ENCODE measurements around the gene METTL24. TPM values are rescaled to one million over a fixed set of nuclear protein-coding genes. Genes with fewer than 3 reads are reported as not detected.

METTL24 gene
- total and polyA plus RNA-seq, 2 of the 8 experiments (the other 6 are each of a cell fraction or from before 2014, with no cell fraction given), result 0.30 to 0.39 TPM

DNA sequence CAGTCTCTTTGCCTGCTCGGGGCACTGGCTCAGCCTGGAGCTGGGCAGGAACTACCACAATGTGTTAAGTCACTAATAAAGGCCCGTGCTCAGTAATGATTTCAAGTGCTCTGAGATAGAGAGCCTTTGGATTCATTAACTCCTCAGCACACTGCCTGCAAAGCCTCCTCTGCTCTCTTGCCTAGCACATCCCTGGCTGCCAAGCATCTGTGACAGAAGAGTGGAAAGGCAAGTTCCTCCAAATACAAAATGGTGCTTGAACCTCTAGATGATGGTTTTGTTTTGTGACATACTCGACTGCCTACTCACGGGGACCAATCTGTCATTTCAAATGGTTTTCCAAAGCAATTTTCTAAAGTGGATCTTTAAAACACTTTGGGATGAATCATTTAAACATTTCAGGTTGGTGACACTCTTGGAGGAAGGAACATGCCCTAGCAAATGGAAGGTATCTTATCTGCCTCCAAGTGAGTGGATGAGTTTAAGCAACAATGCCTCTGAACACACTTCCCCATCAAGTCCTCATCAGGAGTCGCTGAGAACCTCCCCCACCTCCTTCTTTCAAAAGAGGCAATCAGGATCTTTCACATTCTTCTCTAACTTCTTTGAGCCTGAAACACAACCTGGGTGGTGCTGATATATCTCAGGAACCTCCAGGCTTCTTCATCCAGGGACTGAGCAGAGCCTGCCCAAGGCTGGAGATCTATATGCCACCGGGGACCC, 35.8 kb downstream of the METTL24 start:
- H3K4me3 ChIP-seq (ENCODE audit: extremely low read depth in 1 of 4, insufficient read depth in 2 of 4, low read depth in 3 of 4, low read length in 4 of 4), result no peak overlapping the region
- no peak overlapping the region for H2BK5ac ChIP-seq (ENCODE audit: low read depth, low read length)
- TF ChIP-seq SUZ12 (IDR thresholded peaks at IDR 0.05; ENCODE audit: low read length) (no peak), JUN (IDR thresholded peaks at IDR 0.05; ENCODE audit: low read depth, low read length) (no peak), BACH1 (IDR thresholded peaks at IDR 0.05; ENCODE audit: low read length) (no peak), EGR1 (IDR thresholded peaks at IDR 0.05; ENCODE audit: borderline replicate concordance, low read depth, low read length) (no peak), EZH2 (IDR thresholded peaks at IDR 0.05; ENCODE audit: low read depth, low read length, severe bottlenecking) (no peak), CBX8 (IDR thresholded peaks at IDR 0.05; ENCODE audit: borderline replicate concordance, low read depth, low read length) (no peak), CTBP2 (IDR thresholded peaks at IDR 0.05; ENCODE audit: borderline replicate concordance, insufficient read depth, insufficient read length, low read length) (no peak), RAD21 (IDR thresholded peaks at IDR 0.05 in 1 of 2, conservative IDR thresholded peaks at IDR 0.05 in 1 of 2; ENCODE audit: low read depth in 2 of 2, low read length in 2 of 2) (no peak), RNF2 (IDR thresholded peaks at IDR 0.05; ENCODE audit: borderline replicate concordance, low read depth, low read length, missing control alignments, poor library complexity, severe bottlenecking) (no peak), NANOG (IDR thresholded peaks at IDR 0.05; ENCODE audit: insufficient read depth, low read depth, low read length, poor library complexity, severe bottlenecking) (no peak), TAF7 (optimal IDR thresholded peaks at IDR 0.05; ENCODE audit: borderline replicate concordance, low read depth, low read length) (no peak)

More for the DNA sequence above, 35.8 kb downstream of the METTL24 start:
- H3K4ac ChIP-seq (replicated peaks; ENCODE audit: insufficient read length, low read depth, low read length), result no peak overlapping the region
- H3K9ac ChIP-seq (replicated peaks in 1 of 4; ENCODE audit: extremely low read depth in 1 of 4, low read depth in 3 of 4, low read length in 3 of 4), result no peak overlapping the region
- peaks cover 3 to 6% (median 4%) of the 10 kb centered on the region in 4 experiments; a peak in 5 of 7 replicates for H3K4me1 ChIP-seq (replicated peaks in 1 of 4; ENCODE audit: control insufficient read depth in 3 of 4, insufficient read depth in 4 of 4, low read length in 3 of 4)
- H2AK5ac ChIP-seq (ENCODE audit: low read depth, low read length), result no peak overlapping the region
- no peaks in the 10 kb centered on the region for H4K20me1 ChIP-seq (replicated peaks in 1 of 2; ENCODE audit: control insufficient read depth in 1 of 2, insufficient read depth in 2 of 2, low read length in 2 of 2)
- H3K18ac ChIP-seq (ENCODE audit: extremely low read depth, low read length), result no peak overlapping the region
- H4K91ac ChIP-seq (replicated peaks; ENCODE audit: insufficient read length, low read length), result no peak overlapping the region
- H3K27me3 ChIP-seq (replicated peaks in 1 of 4; ENCODE audit: control insufficient read depth in 3 of 4, extremely low read depth in 1 of 4, insufficient read depth in 3 of 4, low read length in 3 of 4), result no peaks in the 10 kb centered on the region
- WGBS, 2 experiments (ENCODE audit: extremely low coverage in 1 of 2, insufficient coverage in 1 of 2, insufficient read length in 1 of 2, insufficient replicate concordance in 2 of 2, low coverage in 1 of 2, low lambda C conversion rate in 2 of 2, missing lambda C conversion rate in 1 of 2), result 88% methylated on average over 6 of the region's 6 CpGs; no CpG with 5 or more reads in 1 of the 2 experiments
- POLR2A ChIA-PET (ENCODE audit: partially characterized antibody), result interaction anchor here (0.8 kb wide), 1 partner anchor 26 kb away, joined by 4 read pairs; no protein-coding TSS in a partner anchor
- H3K9me3 ChIP-seq (ENCODE audit: insufficient read depth in 2 of 2, low read depth in 1 of 2, low read length in 1 of 2), result no peaks in the 10 kb centered on the region
- no peaks in the 10 kb centered on the region for H3K36me3 ChIP-seq (ENCODE audit: control insufficient read depth in 2 of 4, insufficient read depth in 4 of 4, low read length in 3 of 4)
- no peaks in the 10 kb centered on the region for H3K79me1 ChIP-seq (ENCODE audit: low read depth, low read length)
- H2BK20ac ChIP-seq (ENCODE audit: low read length), result no peak overlapping the region
- H3K27ac ChIP-seq (ENCODE audit: low read depth, low read length), result no peak overlapping the region
- no peak for DNase-seq (ENCODE audit: low read depth in 1 of 2, low spot score in 2 of 2)
- no peaks in the 10 kb centered on the region for H3K23me2 ChIP-seq (ENCODE audit: low read depth, low read length)
- H2BK15ac ChIP-seq (ENCODE audit: low read length), result no peak overlapping the region
- no peak overlapping the region for H4K5ac ChIP-seq (ENCODE audit: insufficient read length, low read depth, low read length)
- H3K4me2 ChIP-seq (ENCODE audit: insufficient read depth in 1 of 2, low read depth in 2 of 2, low read length in 2 of 2), result peak overlapping the region in 1 of 2 experiments; percentile 26; a peak in 1 of 4 replicates
- H3K23ac ChIP-seq (ENCODE audit: insufficient read length), result no peak overlapping the region
- H2BK12ac ChIP-seq (ENCODE audit: low read depth, low read length), result no peak overlapping the region
- no peak overlapping the region for H4K8ac ChIP-seq (ENCODE audit: extremely low read depth, insufficient read depth, low read length)
- H3K56ac ChIP-seq (replicated peaks; ENCODE audit: insufficient read length, low read depth, low read length), result no peak overlapping the region
- no peak overlapping the region for H2AFZ ChIP-seq (ENCODE audit: low read length)
- no peaks in the 10 kb centered on the region for H3K79me2 ChIP-seq (ENCODE audit: control insufficient read depth in 1 of 2, insufficient read depth in 2 of 2, low read length in 2 of 2)
- H3K14ac ChIP-seq (ENCODE audit: insufficient read length), result no peak overlapping the region
- H2BK120ac ChIP-seq (replicated peaks; ENCODE audit: low read depth, low read length), result no peak overlapping the region
- FAIRE-seq, result no peak
- CTCF ChIA-PET (ENCODE audit: partially characterized antibody), result interaction anchor here (0.7 kb wide), 1 partner anchor 242 kb away, joined by 3 read pairs; no protein-coding TSS in a partner anchor
